RWPE2 (cell line): ENCODE data around the gene ARL10.

Experiments
- ATAC-seq: fragments of 200-7000 bp; cut with Tn5 transposase; 3 replicates; pipeline ENCODE4 v1.9.1; 2021; ENCODE audit warnings: low read depth
- DNase-seq: peaks from one replicate; pipeline ENCODE4 v3.0.0-alpha.2; 2020; ENCODE audit warnings: low spot score
- H3K27ac ChIP-seq: fragments of 450-650 bp; 2 replicates; pipeline ENCODE4 v1.5.1; 2017; ENCODE audit warnings: mild to moderate bottlenecking; ENCODE audit not compliant: poor library complexity, severe bottlenecking
- H3K27me3 ChIP-seq: fragments of 250-450 bp; sonication (Bioruptor Pico); 2 replicates; pipeline ENCODE4 v1.5.1; 2021; ENCODE audit warnings: mild to moderate bottlenecking, moderate library complexity; ENCODE audit not compliant: insufficient read depth, poor library complexity, severe bottlenecking
- H3K36me3 ChIP-seq: fragments of 250-450 bp; sonication (Bioruptor Pico); 2 replicates; pipeline ENCODE4 v1.5.1; 2020; ENCODE audit warnings: low read depth, mild to moderate bottlenecking, moderate library complexity
- H3K4me1 ChIP-seq: fragments of 250-450 bp; sonication (Bioruptor Pico); 2 replicates; pipeline ENCODE4 v1.5.1; 2021; ENCODE audit warnings: mild to moderate bottlenecking, moderate library complexity; ENCODE audit not compliant: insufficient read depth, poor library complexity, severe bottlenecking
- H3K4me3 ChIP-seq: fragments of 250-450 bp; sonication (Bioruptor Pico); 2 replicates; pipeline ENCODE4 v1.5.1; 2021; ENCODE audit warnings: mild to moderate bottlenecking, moderate library complexity; ENCODE audit not compliant: severe bottlenecking
- H3K9me3 ChIP-seq: fragments of 250-450 bp; sonication (Bioruptor Pico); 2 replicates; pipeline ENCODE4 v1.5.1; 2021; ENCODE audit warnings: mild to moderate bottlenecking, moderate library complexity; ENCODE audit not compliant: severe bottlenecking
- TF ChIP-seq, protein P1 (sequence below): fragments of 450-650 bp; IDR thresholded peaks from one replicate; pipeline ENCODE4 v1.5.1; 2017; ENCODE audit warnings: mild to moderate bottlenecking, moderate library complexity; ENCODE audit not compliant: poor library complexity, severe bottlenecking

Gene ARL10

GRCh38 chr5:176414704-176415103, 49.4 kb downstream of the ARL10 start:
- ATAC-seq: no peak
- TF ChIP-seq, protein P1, sequence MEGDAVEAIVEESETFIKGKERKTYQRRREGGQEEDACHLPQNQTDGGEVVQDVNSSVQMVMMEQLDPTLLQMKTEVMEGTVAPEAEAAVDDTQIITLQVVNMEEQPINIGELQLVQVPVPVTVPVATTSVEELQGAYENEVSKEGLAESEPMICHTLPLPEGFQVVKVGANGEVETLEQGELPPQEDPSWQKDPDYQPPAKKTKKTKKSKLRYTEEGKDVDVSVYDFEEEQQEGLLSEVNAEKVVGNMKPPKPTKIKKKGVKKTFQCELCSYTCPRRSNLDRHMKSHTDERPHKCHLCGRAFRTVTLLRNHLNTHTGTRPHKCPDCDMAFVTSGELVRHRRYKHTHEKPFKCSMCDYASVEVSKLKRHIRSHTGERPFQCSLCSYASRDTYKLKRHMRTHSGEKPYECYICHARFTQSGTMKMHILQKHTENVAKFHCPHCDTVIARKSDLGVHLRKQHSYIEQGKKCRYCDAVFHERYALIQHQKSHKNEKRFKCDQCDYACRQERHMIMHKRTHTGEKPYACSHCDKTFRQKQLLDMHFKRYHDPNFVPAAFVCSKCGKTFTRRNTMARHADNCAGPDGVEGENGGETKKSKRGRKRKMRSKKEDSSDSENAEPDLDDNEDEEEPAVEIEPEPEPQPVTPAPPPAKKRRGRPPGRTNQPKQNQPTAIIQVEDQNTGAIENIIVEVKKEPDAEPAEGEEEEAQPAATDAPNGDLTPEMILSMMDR: no peak
- DNase-seq: no peak
- Histone ChIP-seq H3K36me3 (peaks cover 22% of the 10 kb centered on the region), H3K4me3 (peak overlapping the region; percentile 94), H3K27ac (peak overlapping the region; percentile 94), H3K9me3 (no peaks in the 10 kb centered on the region), H3K4me1 (peaks cover 72% of the 10 kb centered on the region), H3K27me3 (no peaks in the 10 kb centered on the region)

DNA sequence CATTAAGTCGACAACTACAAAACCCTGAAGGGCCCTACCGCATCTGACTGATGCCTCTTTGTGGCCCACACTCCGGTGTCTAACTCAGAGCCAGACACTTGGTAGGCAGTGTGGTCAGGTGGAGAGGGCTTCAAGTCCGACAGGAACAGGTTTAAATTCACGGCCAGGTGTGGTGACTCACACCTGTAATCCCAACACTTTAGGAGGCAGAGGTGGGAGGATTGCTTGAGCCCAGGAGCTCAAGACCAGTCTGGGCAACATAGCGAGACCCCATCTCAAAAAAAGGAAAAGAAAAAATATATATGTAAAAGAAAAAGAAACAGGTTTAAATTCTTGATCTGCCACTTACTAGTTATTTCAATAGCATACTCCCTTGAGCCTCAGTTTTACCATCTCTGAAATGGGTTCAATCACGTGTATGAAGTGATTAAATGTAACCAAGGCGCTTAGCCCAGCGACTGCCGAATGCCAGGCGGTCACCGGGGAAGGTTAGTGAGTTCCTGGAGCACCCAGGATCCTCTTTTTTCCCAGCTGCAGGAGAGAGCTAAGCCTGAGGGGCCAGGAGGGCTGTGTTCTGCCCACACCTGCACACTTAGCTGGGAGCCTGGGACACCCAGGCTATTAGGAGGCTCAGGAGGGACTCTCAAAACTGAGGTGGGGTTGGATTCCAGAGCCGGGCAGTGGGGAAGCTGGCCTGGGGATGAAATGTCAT, 50.1 kb downstream of the ARL10 start:
- TF ChIP-seq, protein P1: no peak
- H3K27ac ChIP-seq: peak overlapping the region; percentile 94
- no peak for DNase-seq
- peaks cover 69% of the 10 kb centered on the region for H3K4me1 ChIP-seq
- no peaks in the 10 kb centered on the region for H3K27me3 ChIP-seq
- H3K4me3 ChIP-seq: peak overlapping the region; percentile 94
- ATAC-seq: no peak
- peaks cover 15% of the 10 kb centered on the region for H3K36me3 ChIP-seq
- H3K9me3 ChIP-seq: no peaks in the 10 kb centered on the region

DNA sequence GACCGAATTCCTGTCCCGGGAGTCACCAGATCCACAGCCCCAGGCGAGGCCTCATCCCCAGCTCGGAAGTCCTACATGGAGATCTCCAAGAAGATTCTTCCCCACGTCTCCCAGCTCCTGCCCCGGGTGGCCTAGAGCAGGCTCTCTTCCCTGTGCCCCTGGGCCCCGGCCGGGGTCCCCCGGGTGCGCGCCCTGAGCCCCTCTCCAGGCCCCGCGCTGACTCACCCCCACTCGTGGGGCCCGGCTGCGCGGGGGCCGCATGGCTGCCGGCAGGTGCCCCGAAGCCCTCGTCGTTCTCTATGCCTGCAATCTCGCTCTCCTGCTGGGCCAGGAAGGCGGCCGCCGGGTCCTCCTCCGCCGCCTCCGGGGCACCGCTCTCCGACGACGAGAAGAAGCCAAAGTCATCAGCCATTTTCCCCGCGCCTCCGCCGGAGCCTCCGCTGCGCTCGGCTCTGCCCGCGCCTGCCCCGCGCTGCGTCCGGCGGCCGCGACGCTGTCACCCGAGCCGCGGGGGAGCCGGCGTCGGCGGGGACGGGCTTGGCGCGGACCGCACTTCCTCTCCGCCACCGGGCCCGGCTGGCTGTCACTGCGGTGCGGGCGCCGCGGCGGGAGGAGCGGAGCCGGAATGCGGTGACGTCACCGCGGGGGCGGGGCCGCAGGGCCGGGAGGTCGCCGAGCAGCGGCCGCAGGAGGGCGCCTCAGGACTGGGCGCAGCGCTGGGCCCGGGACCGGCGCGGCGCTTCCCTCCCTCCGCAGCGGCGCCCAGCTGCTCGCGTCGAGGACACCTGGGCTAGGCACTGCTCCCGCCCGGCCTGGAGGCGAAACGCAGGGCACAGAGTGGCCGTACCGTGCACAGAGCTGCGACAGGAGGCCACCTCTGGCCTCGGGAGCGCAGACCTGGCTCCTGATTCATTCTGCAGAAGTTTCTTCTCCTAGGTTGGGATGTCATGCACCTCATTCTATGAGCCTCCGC, 51.0 kb downstream of the ARL10 start, which contains the start of gene CLTB:
Gene CLTB (minus strand): TSS at position 588 of the 973 bp plus-strand sequence. CDS start 176 bp downstream, at position 412.
- ATAC-seq (peak; percentile 66), DNase-seq (peak; percentile 87)
- Histone ChIP-seq H3K4me1 (peaks cover 61% of the 10 kb centered on the region), H3K27me3 (no peaks in the 10 kb centered on the region), H3K36me3 (peaks cover 13% of the 10 kb centered on the region), H3K9me3 (no peaks in the 10 kb centered on the region), H3K4me3 (peak within 1 kb of the TSS; percentile 94), H3K27ac (peak within 1 kb of the TSS; percentile 94)
- TF ChIP-seq, protein P1: peak; percentile 100

- TF ChIP-seq, protein P1: no peak
- ATAC-seq (no peak), DNase-seq (no peak)
- Histone ChIP-seq H3K4me3 (no peak overlapping the region), H3K36me3 (peaks cover 13% of the 10 kb centered on the region), H3K27ac (peak overlapping the region; percentile 94), H3K27me3 (no peaks in the 10 kb centered on the region), H3K9me3 (no peaks in the 10 kb centered on the region), H3K4me1 (peaks cover 54% of the 10 kb centered on the region)
Observed at GRCh38 chr5:176416965-176417364, 51.7 kb downstream of the ARL10 start.
